ENCODE data around the gene BBS9.
"Not testable (repeated sequence)": the region's sequence is repeated elsewhere in the genome, so short reads cannot be mapped to it uniquely, and the experiment has no call there.

The BBS9 gene

GRCh38 chr7:33286501-33286900, 157.1 kb downstream of the BBS9 start:
- FAIRE-seq (no peak), DNase-seq (ENCODE audit: insufficient read length, low spot score) (no peak)
- TF ChIP-seq PAX5 (IDR thresholded peaks at IDR 0.05; ENCODE audit: insufficient read depth, low read length, severe bottlenecking) (no peak), POLR2AphosphoS5 (IDR thresholded peaks at IDR 0.05; ENCODE audit: low read depth, low read length) (no peak), POLR2A (IDR thresholded peaks at IDR 0.05; ENCODE audit: low read depth, low read length) (no peak), POU2F2 (IDR thresholded peaks at IDR 0.05; ENCODE audit: low read depth, low read length) (no peak), SPI1 (IDR thresholded peaks at IDR 0.05; ENCODE audit: low read depth, low read length) (no peak), TAF1 (IDR thresholded peaks at IDR 0.05; ENCODE audit: low read depth, low read length) (no peak)

DNA sequence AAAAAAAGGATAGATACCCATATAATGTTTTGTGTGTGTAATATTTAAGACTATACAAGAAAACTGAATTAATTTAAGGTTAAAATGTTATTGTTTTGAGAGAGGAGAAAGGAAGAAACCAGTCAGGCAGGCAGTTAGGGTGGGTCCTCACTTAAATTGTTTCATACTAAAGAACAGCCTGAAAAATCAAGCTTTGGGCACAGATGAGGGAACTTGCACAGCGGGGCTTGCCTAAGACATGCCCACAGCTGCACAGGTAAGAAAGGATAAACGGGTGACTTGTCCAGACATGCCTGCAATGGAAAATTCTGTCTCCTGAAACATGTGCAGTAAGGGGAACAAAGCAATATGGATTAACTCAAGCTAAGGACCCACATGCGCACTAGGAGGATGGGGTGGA, 158.4 kb downstream of the BBS9 start:
- no peak for DNase-seq (ENCODE audit: insufficient read length, low spot score)
- TF ChIP-seq TAF1 (IDR thresholded peaks at IDR 0.05; ENCODE audit: low read depth, low read length) (no peak), SPI1 (IDR thresholded peaks at IDR 0.05; ENCODE audit: low read depth, low read length) (no peak), POLR2A (IDR thresholded peaks at IDR 0.05; ENCODE audit: low read depth, low read length) (no peak), POLR2AphosphoS5 (IDR thresholded peaks at IDR 0.05; ENCODE audit: low read depth, low read length) (no peak), PAX5 (IDR thresholded peaks at IDR 0.05; ENCODE audit: insufficient read depth, low read length, severe bottlenecking) (no peak), POU2F2 (IDR thresholded peaks at IDR 0.05; ENCODE audit: low read depth, low read length) (no peak)
- FAIRE-seq, result no peak

DNA sequence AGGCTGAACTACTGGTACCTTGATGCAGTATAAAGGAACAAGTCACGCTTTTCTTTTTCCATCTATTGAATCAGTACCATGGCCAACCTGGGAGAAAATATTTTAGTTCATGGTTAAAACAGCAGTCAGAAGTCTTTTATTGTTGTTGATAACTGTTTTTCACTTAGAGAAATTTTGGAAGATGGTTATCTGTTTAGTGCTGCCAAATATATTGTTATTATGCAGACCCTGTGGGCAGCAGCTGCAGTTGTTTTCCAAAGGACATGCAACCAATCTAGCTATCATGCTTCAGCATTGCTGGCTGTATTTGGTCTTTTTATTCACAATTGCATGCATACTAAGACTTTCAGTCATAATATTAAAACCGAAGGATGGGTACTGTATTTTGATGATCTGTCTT, 169.5 kb downstream of the BBS9 start:
- TF ChIP-seq PAX5 (IDR thresholded peaks at IDR 0.05; ENCODE audit: insufficient read depth, low read length, severe bottlenecking) (no peak), POU2F2 (IDR thresholded peaks at IDR 0.05; ENCODE audit: low read depth, low read length) (no peak), SPI1 (IDR thresholded peaks at IDR 0.05; ENCODE audit: low read depth, low read length) (no peak), TAF1 (IDR thresholded peaks at IDR 0.05; ENCODE audit: low read depth, low read length) (no peak), POLR2AphosphoS5 (IDR thresholded peaks at IDR 0.05; ENCODE audit: low read depth, low read length) (no peak), POLR2A (IDR thresholded peaks at IDR 0.05; ENCODE audit: low read depth, low read length) (no peak)
- FAIRE-seq (no peak), DNase-seq (ENCODE audit: insufficient read length, low spot score) (no peak)

GRCh38 chr7:33299425-33299824, 170.1 kb downstream of the BBS9 start:
- TF ChIP-seq SPI1 (IDR thresholded peaks at IDR 0.05; ENCODE audit: low read depth, low read length), result no peak
- TF ChIP-seq TAF1 (IDR thresholded peaks at IDR 0.05; ENCODE audit: low read depth, low read length), result no peak
- TF ChIP-seq POLR2A (IDR thresholded peaks at IDR 0.05; ENCODE audit: low read depth, low read length), result no peak
- no peak for TF ChIP-seq POLR2AphosphoS5 (IDR thresholded peaks at IDR 0.05; ENCODE audit: low read depth, low read length)
- no peak for TF ChIP-seq POU2F2 (IDR thresholded peaks at IDR 0.05; ENCODE audit: low read depth, low read length)
- TF ChIP-seq PAX5 (IDR thresholded peaks at IDR 0.05; ENCODE audit: insufficient read depth, low read length, severe bottlenecking), result no peak
- DNase-seq (ENCODE audit: insufficient read length, low spot score) (no peak), FAIRE-seq (no peak)

- FAIRE-seq, result no peak
- TF ChIP-seq POLR2A (IDR thresholded peaks at IDR 0.05; ENCODE audit: low read depth, low read length) (no peak), PAX5 (IDR thresholded peaks at IDR 0.05; ENCODE audit: insufficient read depth, low read length, severe bottlenecking) (no peak), POU2F2 (IDR thresholded peaks at IDR 0.05; ENCODE audit: low read depth, low read length) (no peak), TAF1 (IDR thresholded peaks at IDR 0.05; ENCODE audit: low read depth, low read length) (no peak), POLR2AphosphoS5 (IDR thresholded peaks at IDR 0.05; ENCODE audit: low read depth, low read length) (no peak), SPI1 (IDR thresholded peaks at IDR 0.05; ENCODE audit: low read depth, low read length) (no peak)
These were observed 170.8 kb downstream of the BBS9 start for GRCh38 chr7:33300131-33300530.

DNA sequence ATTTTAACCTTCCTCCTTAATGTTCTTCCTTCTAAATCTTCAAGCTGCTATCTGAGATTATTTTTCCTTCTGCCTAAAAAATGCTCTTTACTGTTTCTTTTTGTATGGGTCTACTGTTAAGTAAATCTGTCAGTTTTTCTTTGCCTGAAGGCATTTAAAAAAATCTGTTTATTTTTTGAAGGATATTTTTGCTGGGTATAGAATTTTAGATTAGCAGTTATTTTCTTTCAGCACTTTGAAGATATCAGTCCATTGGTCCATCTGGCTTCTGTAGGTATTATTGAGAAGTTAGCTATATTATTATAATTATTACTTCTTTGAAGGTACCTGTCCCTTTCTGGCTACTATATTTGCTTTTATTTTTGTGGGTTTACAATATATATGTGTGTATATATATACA, 171.4 kb downstream of the BBS9 start:
- FAIRE-seq (no peak), DNase-seq (ENCODE audit: insufficient read length, low spot score) (no peak)
- TF ChIP-seq TAF1 (IDR thresholded peaks at IDR 0.05; ENCODE audit: low read depth, low read length) (no peak), PAX5 (IDR thresholded peaks at IDR 0.05; ENCODE audit: insufficient read depth, low read length, severe bottlenecking) (no peak), SPI1 (IDR thresholded peaks at IDR 0.05; ENCODE audit: low read depth, low read length) (no peak), POLR2AphosphoS5 (IDR thresholded peaks at IDR 0.05; ENCODE audit: low read depth, low read length) (no peak), POU2F2 (IDR thresholded peaks at IDR 0.05; ENCODE audit: low read depth, low read length) (no peak), POLR2A (IDR thresholded peaks at IDR 0.05; ENCODE audit: low read depth, low read length) (no peak)

More at GRCh38 chr7:33300131-33300530, 170.8 kb downstream of the BBS9 start:
- no peak for DNase-seq (ENCODE audit: insufficient read length, low spot score)

- FAIRE-seq; DNase-seq (ENCODE audit: insufficient read length, low spot score): not testable (repeated sequence)
These were observed 174.7 kb downstream of the BBS9 start for GRCh38 chr7:33303978-33304557.

GRCh38 chr7:33307205-33307604, 177.8 kb downstream of the BBS9 start:
- TF ChIP-seq POLR2A (IDR thresholded peaks at IDR 0.05; ENCODE audit: low read depth, low read length), result no peak
- no peak for TF ChIP-seq PAX5 (IDR thresholded peaks at IDR 0.05; ENCODE audit: insufficient read depth, low read length, severe bottlenecking)
- no peak for TF ChIP-seq SPI1 (IDR thresholded peaks at IDR 0.05; ENCODE audit: low read depth, low read length)
- TF ChIP-seq TAF1 (IDR thresholded peaks at IDR 0.05; ENCODE audit: low read depth, low read length), result no peak
- TF ChIP-seq POU2F2 (IDR thresholded peaks at IDR 0.05; ENCODE audit: low read depth, low read length), result no peak
- TF ChIP-seq POLR2AphosphoS5 (IDR thresholded peaks at IDR 0.05; ENCODE audit: low read depth, low read length), result no peak
- no peak for DNase-seq (ENCODE audit: insufficient read length, low spot score)
- FAIRE-seq, result no peak

DNA sequence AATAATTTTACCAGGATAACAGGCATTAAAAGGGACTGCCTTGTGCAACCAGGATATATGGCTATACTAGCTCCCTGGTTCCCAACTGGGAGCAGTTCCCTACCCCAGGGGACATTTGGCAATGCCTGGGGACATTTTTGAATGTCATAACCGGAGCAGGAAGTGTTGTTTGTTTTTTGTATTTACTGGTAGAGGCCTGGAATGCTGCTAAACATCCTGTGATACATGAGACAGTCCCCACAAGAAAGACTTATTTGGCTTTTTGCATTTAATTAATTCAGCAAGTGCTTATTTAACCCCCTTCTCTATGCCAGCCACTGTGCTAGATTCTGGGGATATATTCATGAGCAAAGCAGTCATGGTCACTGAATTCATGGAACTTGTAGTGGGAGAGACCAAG, 181.2 kb downstream of the BBS9 start:
- no peak for FAIRE-seq
- no peak for DNase-seq (ENCODE audit: insufficient read length, low spot score)
- TF ChIP-seq POU2F2 (IDR thresholded peaks at IDR 0.05; ENCODE audit: low read depth, low read length), result no peak
- TF ChIP-seq SPI1 (IDR thresholded peaks at IDR 0.05; ENCODE audit: low read depth, low read length), result no peak
- TF ChIP-seq POLR2A (IDR thresholded peaks at IDR 0.05; ENCODE audit: low read depth, low read length), result no peak
- no peak for TF ChIP-seq TAF1 (IDR thresholded peaks at IDR 0.05; ENCODE audit: low read depth, low read length)
- TF ChIP-seq POLR2AphosphoS5 (IDR thresholded peaks at IDR 0.05; ENCODE audit: low read depth, low read length), result no peak
- no peak for TF ChIP-seq PAX5 (IDR thresholded peaks at IDR 0.05; ENCODE audit: insufficient read depth, low read length, severe bottlenecking)

All from GM12891 (cell line).